GM23338 (cell line): ENCODE results near the gene DCP1B. TPM values are rescaled to one million over a fixed set of nuclear protein-coding genes. Genes with fewer than 3 reads are reported as not detected.
A peak's percentile ranks its signal among the peaks of the same experiment; 100 is the strongest.

Experiments used
- ATAC-seq: fragments of 200-7000 bp; cut with Tn5 transposase; 3 replicates; pipeline ENCODE4 v1.9.1; 2020
- DNase-seq: peaks from one replicate; pipeline ENCODE4 v3.0.0-alpha.2; 2015; ENCODE audit warnings: low spot score
- H2AFZ ChIP-seq: fragments of 200-600 bp; sonication (generic); 2 replicates; pipeline ENCODE4 v1.8.0; 2016; ENCODE audit warnings: antibody characterized with exemption, mild to moderate bottlenecking, moderate library complexity
- H3F3A ChIP-seq: fragments of 200-600 bp; sonication (generic); replicated peaks from 2 replicates; pipeline ENCODE4 v1.8.0; 2017; ENCODE audit warnings: antibody characterized with exemption, mixed run types, low read depth
- H3K27ac ChIP-seq: fragments of 200-600 bp; sonication (generic); 2 replicates; pipeline ENCODE4 v1.6.1; 2016; ENCODE audit warnings: low read depth
- H3K27me3 ChIP-seq: fragments of 200-600 bp; sonication (generic); 2 replicates; pipeline ENCODE4 v1.8.0; 2016; ENCODE audit warnings: mild to moderate bottlenecking, mixed run types, moderate library complexity; ENCODE audit not compliant: insufficient read depth
- H3K36me3 ChIP-seq: fragments of 200-600 bp; sonication (generic); 2 replicates; pipeline ENCODE4 v1.8.0; 2016; ENCODE audit warnings: mild to moderate bottlenecking; ENCODE audit not compliant: insufficient read depth
- H3K4me1 ChIP-seq: fragments of 200-600 bp; sonication (generic); 2 replicates; pipeline ENCODE4 v1.8.0; 2016; ENCODE audit warnings: mild to moderate bottlenecking, moderate library complexity; ENCODE audit not compliant: insufficient read depth
- H3K4me2 ChIP-seq: fragments of 200-600 bp; sonication (generic); 2 replicates; pipeline ENCODE4 v1.7.1; 2017; ENCODE audit warnings: mixed run types
- H3K4me3 ChIP-seq: fragments of 200-600 bp; sonication (generic); 2 replicates; pipeline ENCODE4 v1.6.1; 2016; ENCODE audit warnings: mixed run types
- H3K79me2 ChIP-seq: fragments of 200-600 bp; sonication (generic); replicated peaks from 2 replicates; pipeline ENCODE4 v1.8.0; 2017; ENCODE audit warnings: mild to moderate bottlenecking; ENCODE audit not compliant: insufficient read depth
- H3K9me2 ChIP-seq: fragments of 200-600 bp; sonication (generic); 2 replicates; pipeline ENCODE4 v1.8.0; 2017; ENCODE audit not compliant: insufficient read depth
- H4K20me1 ChIP-seq: fragments of 200-600 bp; sonication (generic); replicated peaks from 2 replicates; pipeline ENCODE4 v1.8.0; 2017; ENCODE audit warnings: mild to moderate bottlenecking; ENCODE audit not compliant: insufficient read depth
- H3K27ac Mint-ChIP-seq: 2 replicates; pipeline ENCODE4 v1.8.0; 2020; ENCODE audit warnings: inconsistent platforms, mild to moderate bottlenecking, moderate library complexity, mixed read lengths
- H3K27me3 Mint-ChIP-seq: 3 replicates; pipeline ENCODE4 v1.8.0; 2022; ENCODE audit warnings: low read depth, mild to moderate bottlenecking, moderate library complexity, mixed read lengths, inconsistent platforms; ENCODE audit not compliant: insufficient read depth, poor library complexity
- H3K36me3 Mint-ChIP-seq: 3 replicates; pipeline ENCODE4 v1.8.0; 2021; ENCODE audit warnings: low read depth, mild to moderate bottlenecking, inconsistent platforms, moderate library complexity, mixed read lengths
- H3K4me1 Mint-ChIP-seq: 3 replicates; pipeline ENCODE4 v1.8.0; 2020; ENCODE audit warnings: mild to moderate bottlenecking, inconsistent platforms, mixed read lengths
- H3K4me3 Mint-ChIP-seq: 3 replicates; pipeline ENCODE4 v1.8.0; 2021; ENCODE audit warnings: moderate library complexity, mild to moderate bottlenecking, inconsistent platforms, mixed read lengths
- H3K9me3 Mint-ChIP-seq: 3 replicates; pipeline ENCODE4 v1.8.0; 2020; ENCODE audit warnings: moderate library complexity, mild to moderate bottlenecking, inconsistent platforms, mixed read lengths
- CREB1 ChIP-seq: fragments of 250-450 bp; sonication (Bioruptor Pico); IDR thresholded peaks from 2 replicates; pipeline ENCODE4 v1.5.0; 2020; ENCODE audit warnings: low read depth, mild to moderate bottlenecking, moderate library complexity
- EZH2 ChIP-seq: fragments of 200-600 bp; sonication (generic); IDR thresholded peaks from one replicate; pipeline ENCODE4 v1.8.0; 2017; ENCODE audit warnings: antibody characterized with exemption, mild to moderate bottlenecking, low read depth; ENCODE audit not compliant: unreplicated experiment
- EZH2phosphoT487 ChIP-seq: fragments of 200-600 bp; sonication (generic); IDR thresholded peaks from one replicate; pipeline ENCODE4 v1.8.1; 2018; ENCODE audit warnings: antibody characterized with exemption; ENCODE audit not compliant: unreplicated experiment
- JUNB ChIP-seq: IDR thresholded peaks from one replicate; pipeline ENCODE4 v1.6.1; 2016; ENCODE audit warnings: antibody characterized with exemption; ENCODE audit not compliant: unreplicated experiment
- NANOG ChIP-seq: IDR thresholded peaks from 2 replicates; pipeline ENCODE4 v1.6.1; 2016; ENCODE audit warnings: antibody characterized with exemption, borderline replicate concordance
- POLR2AphosphoS5 ChIP-seq: IDR thresholded peaks from 2 replicates; pipeline ENCODE4 v1.6.1; 2016; ENCODE audit warnings: antibody characterized with exemption, low read depth
- STAT1 ChIP-seq: IDR thresholded peaks from one replicate; pipeline ENCODE4 v1.6.1; 2016; ENCODE audit warnings: antibody characterized with exemption; ENCODE audit not compliant: unreplicated experiment
- ZNF114 ChIP-seq: fragments of 250-450 bp; sonication (Bioruptor Pico); IDR thresholded peaks from 2 replicates; pipeline ENCODE4 v1.5.0; 2020; ENCODE audit warnings: mild to moderate bottlenecking, moderate library complexity
- ZNF331 ChIP-seq: fragments of 250-450 bp; sonication (Bioruptor Pico); IDR thresholded peaks from 2 replicates; pipeline ENCODE4 v1.5.0; 2020; ENCODE audit warnings: low read depth, mild to moderate bottlenecking, moderate library complexity
- polyA plus RNA-seq: library from polyadenylated mRNA; unstranded; fragments of >200 nt; fragmentation: Nextera tagmentation; extraction: Ambion mirVana; gene quantifications from 2 replicates; pipeline ENCODE4 v1.2.1, GENCODE V29; 2016
- total RNA-seq: library from RNA; depleted of rRNA; stranded (reverse); fragments of >200 nt; shearing (Covaris generic); gene quantifications from 2 replicates; pipeline ENCODE4 v1.2.3, GENCODE V29; 2014
- TF ChIP-seq, protein P1 (sequence below), 2 experiments: fragments of 200-600 bp in 1 of 2; sonication (generic) in 1 of 2; conservative IDR thresholded peaks; 2 replicates each; pipeline versions ENCODE4 v1.5.1 to v1.6.1; 2016 to 2017; ENCODE audit warnings: antibody characterized with exemption in 2 of 2, low read depth in 2 of 2, mild to moderate bottlenecking in 2 of 2, moderate library complexity in 1 of 2
- TF ChIP-seq, protein P2 (sequence below): IDR thresholded peaks from 2 replicates; pipeline ENCODE4 v1.6.1; 2016; ENCODE audit warnings: antibody characterized with exemption
- TF ChIP-seq, protein P3 (sequence below): IDR thresholded peaks from one replicate; pipeline ENCODE4 v1.6.1; 2018; ENCODE audit warnings: antibody characterized with exemption; ENCODE audit not compliant: unreplicated experiment
- TF ChIP-seq, protein P4 (sequence below): fragments of 250-450 bp; sonication (Bioruptor Pico); IDR thresholded peaks from 2 replicates; pipeline ENCODE4 v1.5.0; 2020; ENCODE audit warnings: mild to moderate bottlenecking, moderate library complexity

DCP1B gene
- total and polyA plus RNA-seq, 2 experiments from 2014 or later = 24.4 to 29.8 TPM

DNA sequence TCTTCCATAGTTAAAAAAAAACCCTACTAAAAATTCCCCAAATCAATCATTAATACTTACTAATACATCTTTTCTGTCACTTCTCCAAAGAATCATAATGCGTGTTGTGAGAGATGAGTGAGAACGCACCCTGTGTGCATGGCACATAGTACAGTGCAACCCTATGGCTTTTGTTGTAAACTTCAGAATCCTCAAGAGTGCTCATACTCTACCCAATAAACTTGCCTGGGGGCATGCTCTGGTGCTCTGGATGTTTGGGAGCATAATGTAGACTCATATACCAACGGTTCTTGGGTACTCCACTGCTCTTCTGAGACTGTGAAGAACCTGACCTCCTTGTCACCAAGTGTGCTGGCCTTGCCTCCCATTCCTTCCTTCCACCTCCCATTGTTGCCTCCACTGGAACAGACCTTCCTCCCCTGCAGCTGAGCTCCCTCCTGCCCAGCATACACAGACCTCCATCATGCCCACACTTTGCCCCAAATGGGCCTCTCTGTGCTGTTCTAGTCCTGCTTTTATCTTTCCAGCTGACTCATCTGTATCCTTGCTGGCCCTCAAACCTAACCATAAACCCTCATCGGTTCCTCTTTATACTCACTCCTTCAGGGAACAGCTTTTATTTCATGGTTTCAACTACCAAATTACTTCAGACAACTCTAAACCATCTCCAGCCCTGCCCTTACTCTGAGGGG is 8.9 kb downstream of the DCP1B start:
- Histone ChIP-seq H3K27me3 (no peaks in the 10 kb centered on the region), H3K4me1 (peaks cover 37% of the 10 kb centered on the region), H3K4me2 (peak overlapping the region; percentile 6), H3K36me3 (no peaks in the 10 kb centered on the region), H2AFZ (no peak overlapping the region), H3F3A (no peaks in the 10 kb centered on the region), H3K27ac (no peak overlapping the region; the same call in 1 of the 2 replicates), H3K9me2 (no peaks in the 10 kb centered on the region), H3K79me2 (peaks cover 16% of the 10 kb centered on the region), H4K20me1 (no peaks in the 10 kb centered on the region), H3K4me3 (no peak overlapping the region)
- Mint-ChIP-seq H3K4me1 (peaks cover 45% of the 10 kb centered on the region), H3K36me3 (peaks cover 31% of the 10 kb centered on the region), H3K4me3 (peak overlapping the region; percentile 18; the same call in 2 of the 3 replicates), H3K27me3 (no peaks in the 10 kb centered on the region), H3K9me3 (no peaks in the 10 kb centered on the region), H3K27ac (peak overlapping the region; percentile 79)
- ATAC-seq (peak; percentile 54), DNase-seq (no peak)
- TF ChIP-seq CREB1 (CRISPR knock-in tag) = no peak
- TF ChIP-seq ZNF331 (CRISPR knock-in tag) = no peak
- TF ChIP-seq, protein P1, sequence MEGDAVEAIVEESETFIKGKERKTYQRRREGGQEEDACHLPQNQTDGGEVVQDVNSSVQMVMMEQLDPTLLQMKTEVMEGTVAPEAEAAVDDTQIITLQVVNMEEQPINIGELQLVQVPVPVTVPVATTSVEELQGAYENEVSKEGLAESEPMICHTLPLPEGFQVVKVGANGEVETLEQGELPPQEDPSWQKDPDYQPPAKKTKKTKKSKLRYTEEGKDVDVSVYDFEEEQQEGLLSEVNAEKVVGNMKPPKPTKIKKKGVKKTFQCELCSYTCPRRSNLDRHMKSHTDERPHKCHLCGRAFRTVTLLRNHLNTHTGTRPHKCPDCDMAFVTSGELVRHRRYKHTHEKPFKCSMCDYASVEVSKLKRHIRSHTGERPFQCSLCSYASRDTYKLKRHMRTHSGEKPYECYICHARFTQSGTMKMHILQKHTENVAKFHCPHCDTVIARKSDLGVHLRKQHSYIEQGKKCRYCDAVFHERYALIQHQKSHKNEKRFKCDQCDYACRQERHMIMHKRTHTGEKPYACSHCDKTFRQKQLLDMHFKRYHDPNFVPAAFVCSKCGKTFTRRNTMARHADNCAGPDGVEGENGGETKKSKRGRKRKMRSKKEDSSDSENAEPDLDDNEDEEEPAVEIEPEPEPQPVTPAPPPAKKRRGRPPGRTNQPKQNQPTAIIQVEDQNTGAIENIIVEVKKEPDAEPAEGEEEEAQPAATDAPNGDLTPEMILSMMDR (conservative IDR thresholded peaks at IDR 0.05; ENCODE audit: low read depth in 2 of 2) = no peak
- TF ChIP-seq ZNF114 (CRISPR knock-in tag) = no peak
- TF ChIP-seq EZH2 = no peak
- TF ChIP-seq, protein P2, sequence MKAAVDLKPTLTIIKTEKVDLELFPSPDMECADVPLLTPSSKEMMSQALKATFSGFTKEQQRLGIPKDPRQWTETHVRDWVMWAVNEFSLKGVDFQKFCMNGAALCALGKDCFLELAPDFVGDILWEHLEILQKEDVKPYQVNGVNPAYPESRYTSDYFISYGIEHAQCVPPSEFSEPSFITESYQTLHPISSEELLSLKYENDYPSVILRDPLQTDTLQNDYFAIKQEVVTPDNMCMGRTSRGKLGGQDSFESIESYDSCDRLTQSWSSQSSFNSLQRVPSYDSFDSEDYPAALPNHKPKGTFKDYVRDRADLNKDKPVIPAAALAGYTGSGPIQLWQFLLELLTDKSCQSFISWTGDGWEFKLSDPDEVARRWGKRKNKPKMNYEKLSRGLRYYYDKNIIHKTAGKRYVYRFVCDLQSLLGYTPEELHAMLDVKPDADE = no peak
- no peak for TF ChIP-seq JUNB
- no peak for TF ChIP-seq NANOG
- TF ChIP-seq, protein P3, sequence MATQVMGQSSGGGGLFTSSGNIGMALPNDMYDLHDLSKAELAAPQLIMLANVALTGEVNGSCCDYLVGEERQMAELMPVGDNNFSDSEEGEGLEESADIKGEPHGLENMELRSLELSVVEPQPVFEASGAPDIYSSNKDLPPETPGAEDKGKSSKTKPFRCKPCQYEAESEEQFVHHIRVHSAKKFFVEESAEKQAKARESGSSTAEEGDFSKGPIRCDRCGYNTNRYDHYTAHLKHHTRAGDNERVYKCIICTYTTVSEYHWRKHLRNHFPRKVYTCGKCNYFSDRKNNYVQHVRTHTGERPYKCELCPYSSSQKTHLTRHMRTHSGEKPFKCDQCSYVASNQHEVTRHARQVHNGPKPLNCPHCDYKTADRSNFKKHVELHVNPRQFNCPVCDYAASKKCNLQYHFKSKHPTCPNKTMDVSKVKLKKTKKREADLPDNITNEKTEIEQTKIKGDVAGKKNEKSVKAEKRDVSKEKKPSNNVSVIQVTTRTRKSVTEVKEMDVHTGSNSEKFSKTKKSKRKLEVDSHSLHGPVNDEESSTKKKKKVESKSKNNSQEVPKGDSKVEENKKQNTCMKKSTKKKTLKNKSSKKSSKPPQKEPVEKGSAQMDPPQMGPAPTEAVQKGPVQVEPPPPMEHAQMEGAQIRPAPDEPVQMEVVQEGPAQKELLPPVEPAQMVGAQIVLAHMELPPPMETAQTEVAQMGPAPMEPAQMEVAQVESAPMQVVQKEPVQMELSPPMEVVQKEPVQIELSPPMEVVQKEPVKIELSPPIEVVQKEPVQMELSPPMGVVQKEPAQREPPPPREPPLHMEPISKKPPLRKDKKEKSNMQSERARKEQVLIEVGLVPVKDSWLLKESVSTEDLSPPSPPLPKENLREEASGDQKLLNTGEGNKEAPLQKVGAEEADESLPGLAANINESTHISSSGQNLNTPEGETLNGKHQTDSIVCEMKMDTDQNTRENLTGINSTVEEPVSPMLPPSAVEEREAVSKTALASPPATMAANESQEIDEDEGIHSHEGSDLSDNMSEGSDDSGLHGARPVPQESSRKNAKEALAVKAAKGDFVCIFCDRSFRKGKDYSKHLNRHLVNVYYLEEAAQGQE = no peak
- no peak for TF ChIP-seq EZH2phosphoT487
- TF ChIP-seq, protein P4, sequence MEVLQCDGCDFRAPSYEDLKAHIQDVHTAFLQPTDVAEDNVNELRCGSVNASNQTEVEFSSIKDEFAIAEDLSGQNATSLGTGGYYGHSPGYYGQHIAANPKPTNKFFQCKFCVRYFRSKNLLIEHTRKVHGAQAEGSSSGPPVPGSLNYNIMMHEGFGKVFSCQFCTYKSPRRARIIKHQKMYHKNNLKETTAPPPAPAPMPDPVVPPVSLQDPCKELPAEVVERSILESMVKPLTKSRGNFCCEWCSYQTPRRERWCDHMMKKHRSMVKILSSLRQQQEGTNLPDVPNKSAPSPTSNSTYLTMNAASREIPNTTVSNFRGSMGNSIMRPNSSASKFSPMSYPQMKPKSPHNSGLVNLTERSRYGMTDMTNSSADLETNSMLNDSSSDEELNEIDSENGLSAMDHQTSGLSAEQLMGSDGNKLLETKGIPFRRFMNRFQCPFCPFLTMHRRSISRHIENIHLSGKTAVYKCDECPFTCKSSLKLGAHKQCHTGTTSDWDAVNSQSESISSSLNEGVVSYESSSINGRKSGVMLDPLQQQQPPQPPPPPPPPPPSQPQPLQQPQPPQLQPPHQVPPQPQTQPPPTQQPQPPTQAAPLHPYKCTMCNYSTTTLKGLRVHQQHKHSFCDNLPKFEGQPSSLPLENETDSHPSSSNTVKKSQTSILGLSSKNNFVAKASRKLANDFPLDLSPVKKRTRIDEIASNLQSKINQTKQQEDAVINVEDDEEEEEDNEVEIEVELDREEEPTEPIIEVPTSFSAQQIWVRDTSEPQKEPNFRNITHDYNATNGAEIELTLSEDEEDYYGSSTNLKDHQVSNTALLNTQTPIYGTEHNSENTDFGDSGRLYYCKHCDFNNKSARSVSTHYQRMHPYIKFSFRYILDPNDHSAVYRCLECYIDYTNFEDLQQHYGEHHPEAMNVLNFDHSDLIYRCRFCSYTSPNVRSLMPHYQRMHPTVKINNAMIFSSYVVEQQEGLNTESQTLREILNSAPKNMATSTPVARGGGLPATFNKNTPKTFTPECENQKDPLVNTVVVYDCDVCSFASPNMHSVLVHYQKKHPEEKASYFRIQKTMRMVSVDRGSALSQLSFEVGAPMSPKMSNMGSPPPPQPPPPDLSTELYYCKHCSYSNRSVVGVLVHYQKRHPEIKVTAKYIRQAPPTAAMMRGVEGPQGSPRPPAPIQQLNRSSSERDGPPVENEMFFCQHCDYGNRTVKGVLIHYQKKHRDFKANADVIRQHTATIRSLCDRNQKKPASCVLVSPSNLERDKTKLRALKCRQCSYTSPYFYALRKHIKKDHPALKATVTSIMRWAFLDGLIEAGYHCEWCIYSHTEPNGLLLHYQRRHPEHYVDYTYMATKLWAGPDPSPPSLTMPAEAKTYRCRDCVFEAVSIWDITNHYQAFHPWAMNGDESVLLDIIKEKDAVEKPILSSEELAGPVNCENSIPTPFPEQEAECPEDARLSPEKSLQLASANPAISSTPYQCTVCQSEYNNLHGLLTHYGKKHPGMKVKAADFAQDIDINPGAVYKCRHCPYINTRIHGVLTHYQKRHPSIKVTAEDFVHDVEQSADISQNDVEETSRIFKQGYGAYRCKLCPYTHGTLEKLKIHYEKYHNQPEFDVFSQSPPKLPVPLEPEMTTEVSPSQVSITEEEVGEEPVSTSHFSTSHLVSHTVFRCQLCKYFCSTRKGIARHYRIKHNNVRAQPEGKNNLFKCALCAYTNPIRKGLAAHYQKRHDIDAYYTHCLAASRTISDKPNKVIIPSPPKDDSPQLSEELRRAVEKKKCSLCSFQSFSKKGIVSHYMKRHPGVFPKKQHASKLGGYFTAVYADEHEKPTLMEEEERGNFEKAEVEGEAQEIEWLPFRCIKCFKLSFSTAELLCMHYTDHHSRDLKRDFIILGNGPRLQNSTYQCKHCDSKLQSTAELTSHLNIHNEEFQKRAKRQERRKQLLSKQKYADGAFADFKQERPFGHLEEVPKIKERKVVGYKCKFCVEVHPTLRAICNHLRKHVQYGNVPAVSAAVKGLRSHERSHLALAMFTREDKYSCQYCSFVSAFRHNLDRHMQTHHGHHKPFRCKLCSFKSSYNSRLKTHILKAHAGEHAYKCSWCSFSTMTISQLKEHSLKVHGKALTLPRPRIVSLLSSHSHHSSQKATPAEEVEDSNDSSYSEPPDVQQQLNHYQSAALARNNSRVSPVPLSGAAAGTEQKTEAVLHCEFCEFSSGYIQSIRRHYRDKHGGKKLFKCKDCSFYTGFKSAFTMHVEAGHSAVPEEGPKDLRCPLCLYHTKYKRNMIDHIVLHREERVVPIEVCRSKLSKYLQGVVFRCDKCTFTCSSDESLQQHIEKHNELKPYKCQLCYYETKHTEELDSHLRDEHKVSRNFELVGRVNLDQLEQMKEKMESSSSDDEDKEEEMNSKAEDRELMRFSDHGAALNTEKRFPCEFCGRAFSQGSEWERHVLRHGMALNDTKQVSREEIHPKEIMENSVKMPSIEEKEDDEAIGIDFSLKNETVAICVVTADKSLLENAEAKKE = no peak
- no peak for TF ChIP-seq POLR2AphosphoS5
- TF ChIP-seq STAT1 = no peak
